HepG2 (cell line): ENCODE measurements around the gene TPM1. TPM values are rescaled to one million over a fixed set of nuclear protein-coding genes. Genes with fewer than 3 reads are reported as not detected.

ENCODE experiments used
- E2F2 ChIP-seq: sonication (generic); formaldehyde crosslinking; IDR thresholded peaks from 2 replicates; pipeline ENCODE4 v1.4.0; 2020; ENCODE audit warnings: missing genetic modification reagents, borderline replicate concordance
- EP300 ChIP-seq, 3 experiments: sonication (generic) in 1 of 3; formaldehyde crosslinking in 1 of 3; IDR thresholded peaks; 2 replicates each; pipeline versions ENCODE4 v1.5.1 to v1.6.1; 2011 to 2020; ENCODE audit warnings: low read depth in 2 of 3, low read length in 2 of 3, borderline replicate concordance in 1 of 3, improper control_type of control experiment in 1 of 3, mild to moderate bottlenecking in 1 of 3, missing genetic modification reagents in 1 of 3, moderate library complexity in 1 of 3
- GABPB1 ChIP-seq: IDR thresholded peaks from 2 replicates; pipeline ENCODE4 v1.6.1; 2016; ENCODE audit warnings: mild to moderate bottlenecking, missing genetic modification reagents, moderate library complexity, missing compliant biosample characterization
- HES4 ChIP-seq: sonication (generic); formaldehyde crosslinking; IDR thresholded peaks from 2 replicates; pipeline ENCODE4 v1.9.0; 2021; ENCODE audit warnings: mild to moderate bottlenecking, missing genetic modification reagents, borderline replicate concordance
- IRF2 ChIP-seq: IDR thresholded peaks from 2 replicates; pipeline ENCODE4 v1.6.1; 2018; ENCODE audit warnings: missing genetic modification reagents, missing compliant biosample characterization
- KAT8 ChIP-seq: IDR thresholded peaks from 2 replicates; pipeline ENCODE4 v1.6.1; 2016; ENCODE audit warnings: missing genetic modification reagents, missing compliant biosample characterization
- KLF9 ChIP-seq: IDR thresholded peaks from 2 replicates; pipeline ENCODE4 v1.6.1; 2016; ENCODE audit warnings: low read depth
- MTA3 ChIP-seq: sonication (generic); formaldehyde crosslinking; IDR thresholded peaks from 2 replicates; pipeline ENCODE4 v1.4.0; 2020; ENCODE audit warnings: missing genetic modification reagents
- NCOA2 ChIP-seq: sonication (generic); formaldehyde crosslinking; IDR thresholded peaks from 2 replicates; pipeline ENCODE4 v1.8.0; 2022; ENCODE audit warnings: inconsistent platforms
- NR0B2 ChIP-seq: sonication (generic); formaldehyde crosslinking; IDR thresholded peaks from 2 replicates; pipeline ENCODE4 v1.4.0; 2020; ENCODE audit warnings: mild to moderate bottlenecking, missing genetic modification reagents
- NR2C2 ChIP-seq: sonication (generic); formaldehyde crosslinking; IDR thresholded peaks from 2 replicates; pipeline ENCODE4 v1.4.0; 2020; ENCODE audit warnings: missing genetic modification reagents, mild to moderate bottlenecking, moderate library complexity, borderline replicate concordance
- PITX1 ChIP-seq: sonication (generic); formaldehyde crosslinking; IDR thresholded peaks from 2 replicates; pipeline ENCODE4 v1.5.1; 2020; ENCODE audit warnings: mild to moderate bottlenecking, missing genetic modification reagents
- RAD21 ChIP-seq: fragments of 450-650 bp; formaldehyde crosslinking; IDR thresholded peaks from 2 replicates; pipeline ENCODE4 v1.5.0; 2020; ENCODE audit warnings: mild to moderate bottlenecking
- RFX5 ChIP-seq: IDR thresholded peaks from 2 replicates; pipeline ENCODE4 v1.6.1; 2011; ENCODE audit warnings: low read depth, low read length, improper control_type of control experiment
- RNF2 ChIP-seq: fragments of 450-650 bp; conservative IDR thresholded peaks from 2 replicates; pipeline ENCODE4 v1.6.1; 2016; ENCODE audit warnings: low read depth
- SAP130 ChIP-seq: IDR thresholded peaks from 2 replicates; pipeline ENCODE4 v1.6.1; 2016; ENCODE audit warnings: low read depth
- SSRP1 ChIP-seq: IDR thresholded peaks from 2 replicates; pipeline ENCODE4 v1.6.1; 2016; ENCODE audit warnings: control low read depth
- ZFP91 ChIP-seq: sonication (generic); formaldehyde crosslinking; IDR thresholded peaks from 2 replicates; pipeline ENCODE4 v1.9.0; 2022; ENCODE audit warnings: missing genetic modification reagents, mild to moderate bottlenecking, borderline replicate concordance
- ZGPAT ChIP-seq: IDR thresholded peaks from 2 replicates; pipeline ENCODE4 v1.6.1; 2016; ENCODE audit warnings: mild to moderate bottlenecking
- ZMAT3 ChIP-seq: sonication (generic); formaldehyde crosslinking; conservative IDR thresholded peaks from 2 replicates; pipeline ENCODE4 v1.7.0; 2021; ENCODE audit warnings: missing genetic modification reagents
- ZNF12 ChIP-seq: sonication (generic); formaldehyde crosslinking; IDR thresholded peaks from 2 replicates; pipeline ENCODE4 v1.5.0; 2020; ENCODE audit warnings: missing genetic modification reagents
- ZNF556 ChIP-seq: sonication (generic); formaldehyde crosslinking; IDR thresholded peaks from 2 replicates; pipeline ENCODE4 v1.4.0; 2020; ENCODE audit warnings: mild to moderate bottlenecking, missing genetic modification reagents, borderline replicate concordance
- ZNF674 ChIP-seq: sonication (generic); formaldehyde crosslinking; IDR thresholded peaks from 2 replicates; pipeline ENCODE4 v1.5.0; 2020; ENCODE audit warnings: low read depth, mild to moderate bottlenecking, missing genetic modification reagents
- ZNF788 ChIP-seq: sonication (generic); formaldehyde crosslinking; IDR thresholded peaks from 2 replicates; pipeline ENCODE4 v1.5.0; 2020; ENCODE audit warnings: mild to moderate bottlenecking, missing genetic modification reagents, borderline replicate concordance
- ZSCAN12 ChIP-seq: sonication (generic); formaldehyde crosslinking; IDR thresholded peaks from 2 replicates; pipeline ENCODE4 v1.9.0; 2021; ENCODE audit warnings: mild to moderate bottlenecking, missing genetic modification reagents
- polyA plus RNA-seq, 8 experiments: library from polyadenylated mRNA; depleted of rRNA in 3 of 8; stranded (reverse) in 7 of 8; unstranded in 1 of 8; fragments of >200 nt; fragmentation: Illumina TruSeq in 4 of 8; extraction: Trizol in 4 of 8; gene quantifications; 2 replicates each; pipeline versions ENCODE4 v1.2.1 to v1.2.3, GENCODE V29; 2011 to 2016; ENCODE audit warnings: low read depth in 4 of 8, missing spikeins in 1 of 8, mixed read lengths in 1 of 8; ENCODE audit not compliant: insufficient read depth in 1 of 8
- total RNA-seq, 5 experiments: library from RNA; depleted of rRNA; stranded (reverse); fragments of >200 nt; fragmentation: Illumina TruSeq; extraction: Trizol; gene quantifications; 2 replicates each; pipeline ENCODE4 v1.2.3, GENCODE V29; 2016; ENCODE audit warnings: low read depth in 1 of 5

Gene TPM1
- total and polyA plus RNA-seq, 2 of the 13 experiments (the other 11 are each of a cell fraction or from before 2014, with no cell fraction given): 98.9 to 109 TPM

GRCh38 chr15:63093486-63094205, 51.1 kb downstream of the TPM1 start (continued):
- TF ChIP-seq PITX1 (CRISPR knock-in tag): 0 out of 2 replicates have a peak, but pooled peaks have one; percentile 23
- peak; percentile 98 for TF ChIP-seq RAD21 (CRISPR knock-in tag)
- TF ChIP-seq IRF2 (CRISPR knock-in tag): peak; percentile 80; the same call in 1 of the 2 replicates
- TF ChIP-seq ZMAT3: 0 out of 2 replicates have a peak, but pooled peaks have one; percentile 36
- peak; percentile 38; the same call in 1 of the 2 replicates for TF ChIP-seq NCOA2 (CRISPR knock-in tag)
- TF ChIP-seq HES4 (CRISPR knock-in tag): no peak
- peak; percentile 55; the same call in 1 of the 2 replicates for TF ChIP-seq ZNF556 (CRISPR knock-in tag)
- TF ChIP-seq E2F2: no peak
- peak; percentile 35; the same call in 1 of the 2 replicates for TF ChIP-seq KAT8
- peak; percentile 17; the same call in 1 of the 2 replicates for TF ChIP-seq GABPB1 (CRISPR knock-in tag)
- TF ChIP-seq ZGPAT (CRISPR knock-in tag): peak; percentile 66; the same call in 1 of the 2 replicates
- TF ChIP-seq ZNF674 (CRISPR knock-in tag): no peak
- TF ChIP-seq ZSCAN12: no peak
- TF ChIP-seq EP300 (IDR thresholded peaks at IDR 0.05; ENCODE audit: low read depth in 2 of 2, low read length in 2 of 2): peak in 1 of 2 experiments; percentile 42; a peak in 1 of 4 replicates
- peak; percentile 9; the same call in 1 of the 2 replicates for TF ChIP-seq EP300 (CRISPR knock-in tag; IDR thresholded peaks at IDR 0.05; ENCODE audit: borderline replicate concordance)
- TF ChIP-seq ZNF12 (CRISPR knock-in tag): peak; percentile 49; the same call in 1 of the 2 replicates
- TF ChIP-seq RFX5: peak; percentile 44; the same call in 1 of the 2 replicates
- TF ChIP-seq ZFP91 (CRISPR knock-in tag): peak; percentile 39; the same call in 1 of the 2 replicates
- TF ChIP-seq KLF9 (CRISPR knock-in tag): no peak
- TF ChIP-seq SAP130 (CRISPR knock-in tag): peak; percentile 73
- no peak for TF ChIP-seq RNF2
- TF ChIP-seq NR2C2: peak; percentile 94
- TF ChIP-seq SSRP1 (CRISPR knock-in tag): peak; percentile 65; the same call in 1 of the 2 replicates
- no peak for TF ChIP-seq MTA3 (CRISPR knock-in tag)
- TF ChIP-seq NR0B2 (CRISPR knock-in tag): no peak
- peak; percentile 31; the same call in 1 of the 2 replicates for TF ChIP-seq ZNF788
